ENCODE data around the gene TOX2.

DNA sequence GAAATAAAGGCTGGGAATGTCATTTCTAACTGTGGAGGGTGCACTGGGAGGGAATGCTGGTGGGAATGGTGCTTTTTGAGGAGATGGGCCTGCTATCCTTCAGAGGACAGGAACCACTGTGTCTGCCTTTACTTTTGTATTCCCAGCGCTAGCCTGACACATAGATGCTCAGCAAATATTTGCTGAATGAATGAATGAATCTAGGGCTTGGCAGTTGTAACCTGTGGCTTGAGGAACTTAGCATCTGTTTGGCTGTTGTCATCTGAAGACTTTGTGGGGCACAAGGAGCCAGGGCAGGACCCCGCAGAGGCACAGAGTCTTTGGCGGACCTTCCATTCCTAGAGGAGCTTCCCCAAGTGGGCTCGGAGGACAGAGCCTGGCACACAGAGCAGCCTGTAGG, 6.1 kb downstream of the TOX2 start:
- TF ChIP-seq, protein P1, sequence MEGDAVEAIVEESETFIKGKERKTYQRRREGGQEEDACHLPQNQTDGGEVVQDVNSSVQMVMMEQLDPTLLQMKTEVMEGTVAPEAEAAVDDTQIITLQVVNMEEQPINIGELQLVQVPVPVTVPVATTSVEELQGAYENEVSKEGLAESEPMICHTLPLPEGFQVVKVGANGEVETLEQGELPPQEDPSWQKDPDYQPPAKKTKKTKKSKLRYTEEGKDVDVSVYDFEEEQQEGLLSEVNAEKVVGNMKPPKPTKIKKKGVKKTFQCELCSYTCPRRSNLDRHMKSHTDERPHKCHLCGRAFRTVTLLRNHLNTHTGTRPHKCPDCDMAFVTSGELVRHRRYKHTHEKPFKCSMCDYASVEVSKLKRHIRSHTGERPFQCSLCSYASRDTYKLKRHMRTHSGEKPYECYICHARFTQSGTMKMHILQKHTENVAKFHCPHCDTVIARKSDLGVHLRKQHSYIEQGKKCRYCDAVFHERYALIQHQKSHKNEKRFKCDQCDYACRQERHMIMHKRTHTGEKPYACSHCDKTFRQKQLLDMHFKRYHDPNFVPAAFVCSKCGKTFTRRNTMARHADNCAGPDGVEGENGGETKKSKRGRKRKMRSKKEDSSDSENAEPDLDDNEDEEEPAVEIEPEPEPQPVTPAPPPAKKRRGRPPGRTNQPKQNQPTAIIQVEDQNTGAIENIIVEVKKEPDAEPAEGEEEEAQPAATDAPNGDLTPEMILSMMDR (conservative IDR thresholded peaks at IDR 0.05; ENCODE audit: low read length), result no peak
- TF ChIP-seq EZH2phosphoT487 (IDR thresholded peaks at IDR 0.05; ENCODE audit: borderline replicate concordance, low read depth, low read length), result no peak
